Activated CD8-positive, alpha-beta memory T cell treated with anti-CD3 and anti-CD28 coated beads for 36 hours (primary cell): ENCODE data around the gene IL32. TPM values are rescaled to one million over a fixed set of nuclear protein-coding genes. Genes with fewer than 3 reads are reported as not detected.
"Not testable (repeated sequence)": the region's sequence is repeated elsewhere in the genome, so short reads cannot be mapped to it uniquely, and the experiment has no call there.

Experiments
- CTCF ChIA-PET: fragments of 350-600 bp; sonication (Branson Sonifier 250); formaldehyde crosslinking; loops from one replicate; lab custom pipeline; 2021; ENCODE audit warnings: antibody characterized with exemption; lab: Charles Lee
- POLR2A ChIA-PET: fragments of 350-600 bp; sonication (Branson Sonifier 250); formaldehyde crosslinking; loops from one replicate; lab custom pipeline; 2021; ENCODE audit warnings: antibody characterized with exemption; lab: Charles Lee
- total RNA-seq, 2 experiments: library from RNA; stranded (reverse); gene quantifications; one replicate each; pipeline ENCODE4 v1.2.3, GENCODE V29; 2021

The IL32 gene
- total RNA-seq, 2 experiments from 2014 or later = 1,098 to 1,123 TPM

DNA sequence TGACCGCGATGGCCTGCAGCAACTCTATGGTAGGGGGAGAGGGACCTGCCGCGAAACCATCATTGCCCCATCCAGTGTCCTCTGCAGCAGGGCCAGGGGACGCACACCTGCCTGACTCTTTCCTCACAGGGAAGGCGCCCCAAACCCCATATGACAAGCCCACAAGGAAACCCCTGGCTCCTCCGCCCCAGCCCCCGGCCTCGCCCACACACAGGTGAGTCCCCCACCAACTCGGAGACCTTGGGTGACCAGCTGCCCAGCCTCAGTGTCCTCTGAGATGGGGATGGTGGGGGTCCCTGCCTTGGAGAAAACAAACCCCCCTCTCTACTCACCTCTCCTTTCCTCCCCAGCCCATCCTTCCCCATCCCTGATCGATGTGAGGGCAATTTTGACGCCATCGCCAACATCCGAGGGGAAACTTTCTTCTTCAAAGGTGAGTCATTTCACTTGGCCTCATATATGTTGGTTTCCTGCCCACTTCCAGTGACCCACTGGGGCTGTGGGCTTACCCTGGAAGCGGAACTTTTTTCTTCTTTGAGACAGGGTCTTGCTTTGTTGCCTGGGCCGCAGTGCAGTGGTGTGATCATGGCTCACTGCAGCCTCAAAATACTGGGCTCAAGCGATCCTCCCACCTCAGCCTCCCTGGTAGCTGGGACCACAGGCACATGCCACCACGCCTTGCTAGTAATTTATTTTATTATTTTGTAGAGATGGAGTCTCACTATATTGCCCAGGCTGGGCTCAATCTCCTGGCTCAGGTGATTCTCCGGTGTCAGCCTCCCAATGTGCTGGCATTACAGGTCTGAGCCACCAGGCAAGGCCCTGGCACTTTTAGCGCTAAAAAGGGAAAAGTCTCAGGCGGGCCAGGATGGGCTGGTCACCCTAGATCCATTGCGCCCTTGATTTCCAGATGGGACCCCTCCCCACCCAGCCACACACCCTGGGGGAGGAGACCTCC is 8.0 kb upstream of the IL32 start:
- CTCF ChIA-PET = interaction anchor here (1.0 to 5.4 kb wide), 15 partner anchors 8 to 92 kb away, joined by 3 to 72 read pairs (median 11); partner anchors contain the start of gene ZSCAN10
- POLR2A ChIA-PET = interaction anchor here (1.3 to 1.5 kb wide), 3 partner anchors 10 to 77 kb away, joined by 5 to 9 read pairs (median 9); partner anchors contain the start of gene ZNF213

DNA sequence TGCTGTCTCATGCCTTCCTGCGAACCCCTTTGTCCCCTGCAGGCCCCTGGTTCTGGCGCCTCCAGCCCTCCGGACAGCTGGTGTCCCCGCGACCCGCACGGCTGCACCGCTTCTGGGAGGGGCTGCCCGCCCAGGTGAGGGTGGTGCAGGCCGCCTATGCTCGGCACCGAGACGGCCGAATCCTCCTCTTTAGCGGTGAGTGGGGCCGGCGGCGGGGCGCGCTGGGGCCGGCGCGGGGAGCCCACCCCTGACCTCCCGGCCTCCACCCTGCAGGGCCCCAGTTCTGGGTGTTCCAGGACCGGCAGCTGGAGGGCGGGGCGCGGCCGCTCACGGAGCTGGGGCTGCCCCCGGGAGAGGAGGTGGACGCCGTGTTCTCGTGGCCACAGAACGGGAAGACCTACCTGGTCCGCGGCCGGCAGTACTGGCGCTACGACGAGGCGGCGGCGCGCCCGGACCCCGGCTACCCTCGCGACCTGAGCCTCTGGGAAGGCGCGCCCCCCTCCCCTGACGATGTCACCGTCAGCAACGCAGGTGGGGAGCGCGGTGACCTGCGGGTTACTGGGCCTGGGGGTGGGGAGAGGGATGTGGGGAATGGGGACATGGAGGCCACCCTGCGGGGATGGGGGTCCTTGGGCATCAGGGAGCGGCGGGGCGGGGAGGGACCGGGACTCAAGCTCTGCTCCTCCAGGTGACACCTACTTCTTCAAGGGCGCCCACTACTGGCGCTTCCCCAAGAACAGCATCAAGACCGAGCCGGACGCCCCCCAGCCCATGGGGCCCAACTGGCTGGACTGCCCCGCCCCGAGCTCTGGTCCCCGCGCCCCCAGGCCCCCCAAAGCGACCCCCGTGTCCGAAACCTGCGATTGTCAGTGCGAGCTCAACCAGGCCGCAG is 7.1 kb upstream of the IL32 start:
- POLR2A ChIA-PET = interaction anchor here (0.5 to 1.5 kb wide), 9 partner anchors 9 to 92 kb away, joined by 3 to 9 read pairs (median 5); partner anchors contain the start of genes MMP25 and ZNF213
- CTCF ChIA-PET = interaction anchor here (0.8 to 5.4 kb wide), 27 partner anchors 9 to 155 kb away, joined by 3 to 72 read pairs (median 5); partner anchors contain the start of genes HCFC1R1, THOC6 and ZSCAN10

DNA sequence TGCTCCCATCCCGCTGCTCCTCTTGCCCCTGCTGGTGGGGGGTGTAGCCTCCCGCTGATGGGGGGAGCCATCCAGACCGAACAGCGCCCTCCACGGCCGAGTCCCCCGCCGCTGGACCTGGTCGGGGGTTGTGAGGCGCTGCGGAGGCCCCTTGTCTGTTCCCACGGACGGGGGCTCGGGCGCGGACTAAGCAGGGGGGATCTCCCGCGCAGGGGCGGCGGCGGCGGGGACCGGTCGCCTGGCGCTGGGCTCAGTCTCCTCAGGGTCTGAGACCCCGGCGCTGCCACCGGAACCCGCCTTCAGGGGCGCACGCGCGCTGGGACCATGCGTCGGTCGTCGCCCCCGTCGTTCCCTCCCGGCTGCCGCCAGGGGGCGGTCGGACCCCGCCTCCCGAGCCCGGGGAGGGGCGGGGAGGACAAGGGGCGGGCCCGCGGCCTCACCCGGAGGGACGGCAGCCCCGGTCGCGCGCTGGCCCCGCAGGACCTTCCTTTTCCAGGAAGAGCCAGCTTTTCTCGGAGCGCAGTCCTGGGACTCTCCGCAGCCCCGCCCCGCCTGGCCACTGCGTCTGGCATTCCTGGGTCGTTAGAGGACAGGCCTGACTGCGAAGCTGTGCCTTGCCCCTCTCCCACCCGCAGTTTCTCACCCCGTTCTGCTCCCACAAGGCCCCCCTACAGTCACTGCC is 6.3 kb upstream of the IL32 start:
- POLR2A ChIA-PET = interaction anchor here (0.5 to 1.5 kb wide), 7 partner anchors 11 to 75 kb away, joined by 3 to 9 read pairs (median 5); partner anchors contain the start of genes MMP25 and ZNF213
- CTCF ChIA-PET = interaction anchor here (0.6 to 5.4 kb wide), 34 partner anchors 8 to 154 kb away, joined by 3 to 72 read pairs (median 5); partner anchors contain the start of genes HCFC1R1, THOC6 and ZSCAN10

DNA sequence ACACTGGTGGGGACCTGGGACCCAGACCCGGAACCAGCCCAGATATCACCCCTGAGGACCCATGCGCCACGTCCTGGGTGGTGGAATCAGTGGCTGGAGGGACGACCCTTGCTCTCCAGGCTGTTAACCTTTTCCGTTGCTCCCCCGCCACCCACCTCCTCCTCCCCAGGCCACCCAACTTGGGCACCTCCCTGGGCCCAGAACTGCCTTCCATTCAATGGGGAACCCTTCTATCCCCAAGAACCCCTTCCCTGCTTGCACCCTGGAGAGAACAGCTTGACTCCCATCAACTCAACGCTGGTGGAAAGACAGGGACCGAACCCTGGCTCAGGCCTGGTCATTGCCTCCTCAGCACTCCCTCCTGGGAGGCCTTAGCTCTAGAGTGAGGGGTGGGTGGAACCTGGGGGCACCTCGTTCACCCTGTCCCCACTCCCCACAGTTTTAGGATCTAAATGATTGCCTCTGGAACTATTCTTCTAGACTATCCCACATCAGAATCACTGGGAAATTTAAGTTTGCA is 5.7 kb upstream of the IL32 start:
- POLR2A ChIA-PET = interaction anchor here (0.7 to 1.5 kb wide), 2 partner anchors 15 to 69 kb away, joined by 3 to 9 read pairs; no protein-coding TSS in a partner anchor

DNA sequence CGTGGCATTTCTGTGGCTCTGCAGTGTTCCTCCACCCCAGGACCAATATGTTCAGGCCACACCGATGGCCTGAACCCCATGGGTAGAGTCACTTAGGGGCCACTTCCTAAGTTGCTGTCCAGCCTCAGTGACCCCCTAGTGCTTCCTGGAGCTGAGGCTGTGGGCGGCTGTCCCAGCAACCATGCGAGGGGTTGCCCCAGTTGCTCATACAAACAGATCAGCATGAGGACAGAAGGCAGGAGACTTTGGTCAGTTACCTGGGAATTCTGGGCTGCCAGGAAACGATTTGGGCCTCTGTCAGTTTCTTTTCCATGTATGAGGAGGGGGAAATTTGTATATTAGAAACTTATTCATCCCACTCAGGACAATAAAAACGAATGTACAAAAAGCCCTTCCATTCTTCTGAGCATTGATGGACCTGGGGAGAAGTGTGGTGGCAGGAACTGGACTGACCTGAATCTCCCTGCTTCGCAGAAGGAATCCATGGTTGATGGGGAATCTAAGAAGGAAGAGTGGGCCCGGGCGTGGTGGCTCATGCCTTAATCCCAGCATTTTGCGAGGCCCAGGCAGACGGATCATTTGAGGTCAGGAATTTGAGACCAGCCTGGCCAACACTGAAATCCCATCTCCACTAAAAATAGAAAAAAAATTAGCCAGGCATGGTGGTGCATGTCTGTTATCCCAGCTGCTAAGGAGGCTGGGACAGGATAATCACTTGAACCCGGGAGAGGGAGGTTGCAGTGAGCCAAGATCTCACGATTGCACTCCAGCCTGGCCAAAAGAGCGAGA is 4.9 kb upstream of the IL32 start:
- ChIA-PET CTCF (interaction anchor here (0.9 to 5.4 kb wide), 14 partner anchors 9 to 105 kb away, joined by 3 to 72 read pairs (median 10); partner anchors contain the start of gene ZSCAN10), POLR2A (interaction anchor here (0.6 to 1.5 kb wide), 2 partner anchors 68 to 1584 kb away, joined by 8 to 9 read pairs; no protein-coding TSS in a partner anchor)

More for the DNA sequence above, 5.7 kb upstream of the IL32 start:
- CTCF ChIA-PET = interaction anchor here (0.6 to 5.4 kb wide), 21 partner anchors 10 to 111 kb away, joined by 3 to 72 read pairs (median 7); partner anchors contain the start of gene ZSCAN10

DNA sequence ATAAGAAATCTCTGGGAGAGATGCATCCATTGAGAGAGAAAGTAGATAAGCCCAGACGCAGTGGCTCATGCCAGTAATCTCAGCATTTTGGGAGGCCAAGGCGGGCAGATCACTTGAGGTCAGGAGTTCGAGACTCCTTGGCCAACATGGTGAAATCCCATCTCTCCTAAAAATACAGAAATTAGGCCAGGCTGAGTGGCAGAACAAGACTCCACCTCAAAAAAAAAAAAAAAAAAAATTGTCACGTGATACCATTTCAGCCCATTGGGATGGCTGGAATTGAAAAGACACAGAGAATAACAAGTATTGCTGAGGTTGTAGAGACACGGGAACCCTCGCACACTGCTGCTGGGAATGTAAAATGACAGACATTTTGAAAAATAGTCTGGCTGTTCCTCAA is 2.9 kb upstream of the IL32 start:
- ChIA-PET CTCF (interaction anchor here (0.9 to 3.6 kb wide), 4 partner anchors 24 to 69 kb away, joined by 3 to 18 read pairs (median 4); no protein-coding TSS in a partner anchor), POLR2A (no interaction called here)

DNA sequence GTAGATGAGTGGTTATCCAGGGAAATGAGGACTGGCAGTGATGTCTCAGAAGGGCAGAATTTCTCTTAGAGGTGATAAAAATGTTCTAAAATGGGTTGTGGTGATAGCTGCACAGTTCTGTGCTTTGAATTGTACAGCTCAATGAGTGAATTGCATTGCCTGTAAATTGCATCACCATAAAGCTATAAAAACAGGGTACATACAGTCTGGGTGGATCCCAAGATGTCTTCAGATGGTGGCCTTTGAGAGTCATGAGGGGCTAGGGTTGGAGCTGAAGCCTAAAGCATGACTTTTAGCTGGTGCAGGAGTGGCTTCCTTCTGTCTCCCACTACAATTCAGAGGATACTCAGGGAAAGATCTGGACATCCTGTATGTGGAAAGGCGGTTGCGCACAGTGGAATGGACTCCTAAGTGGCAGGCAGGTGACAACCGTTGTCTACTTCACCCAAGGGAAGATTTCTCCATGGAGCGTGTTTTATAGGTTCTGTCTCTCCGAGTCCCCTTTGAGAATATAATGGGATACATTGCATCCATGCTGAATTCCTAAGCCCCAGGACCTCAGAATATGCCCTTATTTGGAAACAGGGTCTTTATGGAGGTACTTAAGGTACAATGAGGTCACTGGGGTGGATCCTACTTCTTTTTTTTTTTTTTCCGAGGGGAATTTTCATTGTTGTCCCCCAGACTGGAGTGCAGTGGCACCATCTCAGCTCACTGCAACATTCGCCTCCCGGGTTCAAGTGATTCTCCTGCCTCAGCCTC is 1.6 kb upstream of the IL32 start:
- POLR2A ChIA-PET = interaction anchor here (4.7 kb wide), 1 partner anchor 12 kb away, joined by 63 read pairs; no protein-coding TSS in a partner anchor
- CTCF ChIA-PET = interaction anchor here (0.5 to 3.6 kb wide), 6 partner anchors 12 to 70 kb away, joined by 3 to 22 read pairs (median 5); partner anchors contain the start of gene ZNF213

DNA sequence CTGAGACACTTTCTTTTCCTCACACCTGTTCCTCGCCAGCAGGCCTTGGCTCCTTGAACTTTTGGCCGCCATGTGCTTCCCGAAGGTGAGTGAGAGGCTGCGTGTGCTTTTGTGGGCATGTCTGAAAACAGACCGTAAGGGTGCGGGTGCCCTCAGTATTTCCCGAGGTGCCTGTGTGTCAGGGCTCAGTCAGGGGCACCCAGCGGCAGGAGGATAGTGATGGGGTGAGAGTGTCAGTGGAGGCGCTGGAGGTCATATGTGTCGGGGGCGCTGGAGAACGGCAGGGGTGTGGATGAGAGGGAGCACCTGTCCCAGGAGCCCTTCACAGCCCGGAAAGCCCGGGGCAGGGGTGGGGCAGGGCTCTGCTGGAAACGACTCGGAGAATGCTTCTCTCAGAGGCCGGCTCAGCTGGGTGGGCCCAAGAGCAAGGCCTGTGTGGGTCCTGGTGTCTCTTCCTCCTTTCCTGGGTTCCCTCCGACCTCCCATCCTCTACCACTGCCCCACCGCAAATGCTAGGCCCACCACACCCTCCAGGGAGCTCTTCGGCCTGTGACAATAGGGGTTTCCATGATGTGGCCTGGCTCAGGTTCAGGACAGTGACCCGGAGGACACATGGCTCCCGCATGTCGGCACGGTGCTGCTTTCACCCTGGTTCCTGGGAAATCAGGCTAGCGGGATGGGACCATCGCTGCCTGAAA is 451 bp downstream of the IL32 start:
- ChIA-PET POLR2A (interaction anchor here (0.6 to 4.7 kb wide), 13 partner anchors 10 to 104 kb away, joined by 3 to 63 read pairs (median 4); partner anchors contain the start of genes HCFC1R1 and ZNF213), CTCF (interaction anchor here (1.2 to 3.6 kb wide), 7 partner anchors 10 to 64 kb away, joined by 3 to 22 read pairs (median 5); no protein-coding TSS in a partner anchor)

DNA sequence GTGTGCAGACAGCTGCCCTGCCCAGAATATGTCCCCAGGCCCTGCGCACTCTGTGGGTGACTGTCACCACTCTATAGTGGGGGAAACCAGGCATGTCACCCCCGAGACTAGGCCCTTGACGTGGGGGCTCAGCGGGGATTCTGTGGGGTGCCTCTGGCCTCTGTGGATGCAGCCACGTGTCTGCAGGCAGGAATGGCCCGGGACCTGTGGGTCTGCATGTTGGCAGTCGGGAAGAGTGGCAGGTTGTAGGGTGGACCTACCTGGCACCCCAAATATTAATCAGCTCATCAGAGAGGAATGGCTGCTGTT is 954 bp downstream of the IL32 start:
- CTCF ChIA-PET = interaction anchor here (1.3 to 3.5 kb wide), 5 partner anchors 10 to 63 kb away, joined by 3 to 22 read pairs (median 5); no protein-coding TSS in a partner anchor
- POLR2A ChIA-PET = interaction anchor here (0.6 to 4.7 kb wide), 5 partner anchors 10 to 68 kb away, joined by 3 to 63 read pairs (median 5); no protein-coding TSS in a partner anchor

DNA sequence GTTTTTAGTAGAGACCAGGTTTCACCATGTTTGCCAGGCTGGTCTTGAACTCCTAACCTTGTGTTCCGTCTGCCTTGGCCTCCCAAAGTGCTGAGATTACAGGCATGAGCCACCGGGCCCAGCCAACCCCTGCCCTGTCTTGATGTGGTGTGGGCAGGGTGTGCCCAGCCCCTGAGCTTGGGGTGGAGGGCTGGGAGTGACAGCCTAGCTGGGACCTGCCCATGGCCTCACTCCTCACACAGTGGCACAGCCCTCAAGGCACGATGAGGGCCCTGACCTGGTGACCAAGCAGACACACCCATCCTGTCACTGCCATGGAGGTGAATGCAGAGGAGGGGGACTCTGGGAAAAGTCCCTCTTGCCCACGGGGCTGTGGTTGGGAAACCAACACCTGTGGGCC is 3.0 kb downstream of the IL32 start:
- ChIA-PET CTCF (interaction anchor here (1.6 to 2.9 kb wide), 2 partner anchors 10 to 61 kb away, joined by 6 to 18 read pairs; no protein-coding TSS in a partner anchor), POLR2A (interaction anchor here (4.7 kb wide), 1 partner anchor 7 kb away, joined by 63 read pairs; no protein-coding TSS in a partner anchor)

DNA sequence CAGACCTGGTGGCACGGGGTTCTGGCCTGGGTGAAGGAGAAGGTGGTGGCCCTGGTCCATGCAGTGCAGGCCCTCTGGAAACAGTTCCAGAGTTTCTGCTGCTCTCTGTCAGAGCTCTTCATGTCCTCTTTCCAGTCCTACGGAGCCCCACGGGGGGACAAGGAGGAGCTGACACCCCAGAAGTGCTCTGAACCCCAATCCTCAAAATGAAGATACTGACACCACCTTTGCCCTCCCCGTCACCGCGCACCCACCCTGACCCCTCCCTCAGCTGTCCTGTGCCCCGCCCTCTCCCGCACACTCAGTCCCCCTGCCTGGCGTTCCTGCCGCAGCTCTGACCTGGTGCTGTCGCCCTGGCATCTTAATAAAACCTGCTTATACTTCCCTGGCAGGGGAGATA is 3.7 kb downstream of the IL32 start:
- CTCF ChIA-PET = interaction anchor here (1.2 to 2.9 kb wide), 3 partner anchors 10 to 60 kb away, joined by 3 to 18 read pairs (median 6); no protein-coding TSS in a partner anchor
- POLR2A ChIA-PET = interaction anchor here (0.6 to 0.7 kb wide), 3 partner anchors 28 to 58 kb away, joined by 3 to 4 read pairs (median 3); no protein-coding TSS in a partner anchor

DNA sequence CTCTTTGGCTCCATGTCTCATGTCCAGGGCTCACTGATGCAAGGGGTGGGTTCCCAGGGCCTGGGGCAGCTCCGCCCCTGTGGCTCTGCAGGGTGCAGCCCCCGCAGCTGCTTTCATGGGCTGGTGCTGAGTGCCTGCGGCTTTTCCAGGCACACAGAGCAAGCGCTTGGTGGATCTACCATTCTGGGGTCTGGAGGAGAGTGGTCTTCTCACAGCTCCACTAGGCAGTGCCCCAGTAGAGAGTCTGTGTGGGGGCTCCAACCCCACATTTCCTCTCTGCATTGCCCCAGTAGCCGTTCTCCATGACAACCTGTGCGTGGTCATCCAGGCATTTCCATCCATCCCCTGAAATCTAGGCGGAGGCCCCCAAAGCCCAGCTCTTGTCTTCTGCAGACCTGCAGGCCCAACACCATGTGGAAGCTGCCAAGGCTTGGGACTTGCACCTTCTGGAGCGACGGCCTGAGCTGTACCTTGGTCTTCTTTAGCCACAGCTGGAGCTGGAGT is 5.2 kb downstream of the IL32 start:
- ChIA-PET CTCF (interaction anchor here (0.9 to 2.9 kb wide), 5 partner anchors 12 to 80 kb away, joined by 3 to 18 read pairs (median 5); no protein-coding TSS in a partner anchor), POLR2A (interaction anchor here (0.6 kb wide), 1 partner anchor 91 kb away, joined by 3 read pairs; the partner anchor contains the start of gene PKMYT1)

DNA sequence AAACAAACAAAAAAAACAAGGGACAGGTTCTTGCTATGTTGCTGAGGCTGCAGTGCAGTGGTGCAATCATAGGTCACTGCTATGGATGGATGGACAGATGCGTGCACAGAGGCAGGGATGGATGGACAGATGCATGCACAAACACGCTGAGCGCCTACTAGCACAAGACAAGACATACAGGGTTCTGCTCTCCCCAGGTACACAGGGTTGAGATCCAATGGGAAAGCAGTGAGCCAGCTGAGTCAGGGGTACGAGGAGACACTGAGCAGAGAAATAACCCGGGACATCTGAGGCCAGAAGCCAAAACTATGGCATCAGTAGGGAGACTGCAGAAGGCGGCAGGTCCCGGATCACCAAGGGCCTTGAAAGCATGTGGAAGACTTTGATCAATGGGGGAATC is 6.2 kb downstream of the IL32 start:
- POLR2A ChIA-PET = no interaction called here

DNA sequence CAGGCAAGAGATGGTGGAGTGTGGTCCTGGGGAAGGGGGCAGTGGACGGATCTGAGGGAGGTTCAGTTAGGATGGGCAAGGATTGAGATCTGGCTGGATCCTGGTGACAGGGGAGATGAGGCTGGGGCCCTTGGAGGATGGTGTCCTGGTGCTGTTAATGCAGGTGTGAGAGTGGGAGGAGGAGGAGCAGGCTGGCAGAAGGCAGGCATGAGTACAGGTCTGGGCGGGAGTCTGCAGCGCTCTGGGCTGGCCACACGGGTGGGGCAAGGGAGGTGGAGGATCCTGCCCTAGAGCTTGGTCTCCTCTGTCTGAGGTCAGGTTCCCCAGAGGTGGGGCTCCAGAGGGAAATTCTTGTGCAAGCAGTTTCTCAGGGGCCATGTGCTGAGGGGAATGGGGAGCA is 6.7 kb downstream of the IL32 start:
- POLR2A ChIA-PET = interaction anchor here (0.7 kb wide), 1 partner anchor 13 kb away, joined by 3 read pairs; no protein-coding TSS in a partner anchor
- CTCF ChIA-PET = not testable (repeated sequence)

More for the DNA sequence above, 6.2 kb downstream of the IL32 start:
- CTCF ChIA-PET = interaction anchor here (0.9 to 2.2 kb wide), 2 partner anchors 58 to 60 kb away, joined by 4 to 11 read pairs; no protein-coding TSS in a partner anchor
